SK-N-SH (cell line): ENCODE measurements around the gene GRIN2A. TPM values are rescaled to one million over a fixed set of nuclear protein-coding genes. Genes with fewer than 3 reads are reported as not detected.

ENCODE experiments used
- CTCF ChIA-PET: fragments of 300-600, 350-600 bp; formaldehyde crosslinking; extraction: SDS; loops from one replicate; lab custom pipeline; 2021; lab: Yijun Ruan, JAX
- POLR2A ChIA-PET: fragments of 350-600 bp; sonication (Branson Sonifier 250); formaldehyde crosslinking; extraction: SDS; loops from one replicate; lab custom pipeline; 2020; ENCODE audit warnings: antibody characterized with exemption, inconsistent platforms; lab: Yijun Ruan, JAX
- DNase-seq: peaks from one replicate; pipeline ENCODE4 v3.0.0; 2012
- H2AFZ ChIP-seq: fragments of 200-600 bp; sonication (generic); 2 replicates; pipeline ENCODE4 v1.8.1; 2016; ENCODE audit warnings: antibody characterized with exemption, mild to moderate bottlenecking, low read depth
- H3F3A ChIP-seq: fragments of 200-600 bp; sonication (generic); replicated peaks from 2 replicates; pipeline ENCODE3; 2016; ENCODE audit warnings: antibody characterized with exemption, mild to moderate bottlenecking; ENCODE audit not compliant: insufficient read depth
- H3K27ac ChIP-seq, 2 experiments: fragments of 200-500 bp in 1 of 2; fragments of 200-600 bp in 1 of 2; sonication (Bioruptor generic) in 1 of 2; sonication (generic), shearing (Covaris generic) in 1 of 2; 2 replicates each; pipeline versions ENCODE4 v1.5.1 to v1.6.1; 2014 to 2016; ENCODE audit warnings: low read depth in 2 of 2, inconsistent platforms in 1 of 2, low read length in 1 of 2, mild to moderate bottlenecking in 1 of 2, mixed read lengths in 1 of 2
- H3K27me3 ChIP-seq: fragments of 200-600 bp; sonication (generic), shearing (Covaris generic); 2 replicates; pipeline ENCODE4 v1.6.1; 2016; ENCODE audit warnings: mixed run types; ENCODE audit not compliant: insufficient read depth
- H3K36me3 ChIP-seq, 2 experiments: fragments of 200-500 bp in 1 of 2; fragments of 200-600 bp in 1 of 2; sonication (Bioruptor generic) in 1 of 2; sonication (generic) in 1 of 2; replicated peaks in 1 of 2; 2 replicates each; pipeline versions ENCODE3 to v1.5.1; 2014 to 2016; ENCODE audit warnings: low read length in 1 of 2, mild to moderate bottlenecking in 1 of 2; ENCODE audit not compliant: insufficient read depth in 2 of 2, control insufficient read depth in 1 of 2
- H3K4me1 ChIP-seq, 2 experiments: fragments of 200-500 bp in 1 of 2; fragments of 200-600 bp in 1 of 2; sonication (Bioruptor generic) in 1 of 2; sonication (generic), shearing (Covaris generic) in 1 of 2; 2 replicates each; pipeline versions ENCODE4 v1.5.1 to v1.6.1; 2014 to 2016; ENCODE audit warnings: low read depth in 1 of 2, low read length in 1 of 2, mixed run types in 1 of 2; ENCODE audit not compliant: insufficient read depth in 2 of 2, control insufficient read depth in 1 of 2
- H3K4me2 ChIP-seq: fragments of 200-600 bp; sonication (generic), shearing (Covaris generic); 2 replicates; pipeline ENCODE4 v1.6.1; 2017; ENCODE audit warnings: mixed run types
- H3K4me3 ChIP-seq, 2 experiments: fragments of 200-500 bp in 1 of 2; fragments of 200-600 bp in 1 of 2; sonication (Bioruptor generic) in 1 of 2; sonication (generic), shearing (Covaris generic) in 1 of 2; 2 replicates each; pipeline versions ENCODE4 v1.5.1 to v1.8.1; 2014 to 2016; ENCODE audit warnings: low read depth in 2 of 2, inconsistent platforms in 1 of 2, low read length in 1 of 2, mild to moderate bottlenecking in 1 of 2, mixed read lengths in 1 of 2, moderate library complexity in 1 of 2
- H3K79me2 ChIP-seq: fragments of 200-600 bp; sonication (generic); 2 replicates; pipeline ENCODE4 v1.8.1; 2017; ENCODE audit warnings: mild to moderate bottlenecking; ENCODE audit not compliant: insufficient read depth
- H3K9ac ChIP-seq: fragments of 200-600 bp; sonication (generic); 2 replicates; pipeline ENCODE4 v1.6.1; 2017; ENCODE audit warnings: mixed run types
- H3K9me2 ChIP-seq: fragments of 200-600 bp; sonication (generic); 2 replicates; pipeline ENCODE4 v1.6.1; 2017; ENCODE audit warnings: mixed run types
- H3K9me3 ChIP-seq: fragments of 200-600 bp; sonication (generic); 2 replicates; pipeline ENCODE4 v1.6.1; 2017; ENCODE audit warnings: mixed run types, mild to moderate bottlenecking, moderate library complexity
- H4K20me1 ChIP-seq: fragments of 200-600 bp; sonication (generic); 2 replicates; pipeline ENCODE4 v1.6.1; 2017; ENCODE audit warnings: mild to moderate bottlenecking, mixed run types; ENCODE audit not compliant: insufficient read depth
- CHD2 ChIP-seq: fragments of 150-350 bp; IDR thresholded peaks from 2 replicates; pipeline ENCODE4 v1.6.1; 2018; ENCODE audit warnings: low read length; ENCODE audit not compliant: partially characterized antibody
- EP300 ChIP-seq, 2 experiments: IDR thresholded peaks; 2 replicates each; pipeline versions ENCODE4 v1.4.0 to v1.6.1; 2012; ENCODE audit warnings: borderline replicate concordance in 1 of 2, low read depth in 1 of 2, low read length in 1 of 2
- FOXM1 ChIP-seq: IDR thresholded peaks from 2 replicates; pipeline ENCODE4 v1.4.0; 2012; ENCODE audit warnings: low read depth, mild to moderate bottlenecking
- GABPA ChIP-seq: IDR thresholded peaks from 2 replicates; pipeline ENCODE4 v1.4.0; 2012; ENCODE audit warnings: low read depth, mild to moderate bottlenecking
- JUND ChIP-seq: IDR thresholded peaks from 2 replicates; pipeline ENCODE4 v1.4.0; 2012
- MEF2A ChIP-seq: IDR thresholded peaks from 2 replicates; pipeline ENCODE4 v1.4.0; 2012; ENCODE audit warnings: low read depth, borderline replicate concordance
- MXI1 ChIP-seq: IDR thresholded peaks from 2 replicates; pipeline ENCODE4 v1.6.1; 2012; ENCODE audit warnings: mild to moderate bottlenecking, low read depth, low read length, improper control_type of control experiment
- NFIC ChIP-seq: IDR thresholded peaks from 2 replicates; pipeline ENCODE4 v1.4.0; 2012; ENCODE audit warnings: borderline replicate concordance
- NRF1 ChIP-seq: IDR thresholded peaks from 2 replicates; pipeline ENCODE4 v1.6.1; 2012; ENCODE audit warnings: low read depth, mild to moderate bottlenecking, low read length
- POLR2AphosphoS5 ChIP-seq: IDR thresholded peaks from 2 replicates; pipeline ENCODE4 v1.6.1; 2012; ENCODE audit warnings: low read depth, low read length
- RAD21 ChIP-seq: IDR thresholded peaks from 2 replicates; pipeline ENCODE4 v1.6.1; 2012; ENCODE audit warnings: mild to moderate bottlenecking, low read length
- RFX5 ChIP-seq: IDR thresholded peaks from 2 replicates; pipeline ENCODE4 v1.6.1; 2012; ENCODE audit warnings: mild to moderate bottlenecking, improper control_type of control experiment, low read length
- RXRA ChIP-seq: IDR thresholded peaks from 2 replicates; pipeline ENCODE4 v1.4.0; 2012; ENCODE audit warnings: low read depth, mild to moderate bottlenecking, borderline replicate concordance
- TCF12 ChIP-seq: IDR thresholded peaks from 2 replicates; pipeline ENCODE4 v1.4.0; 2012
- TEAD4 ChIP-seq: IDR thresholded peaks from 2 replicates; pipeline ENCODE4 v1.4.0; 2012; ENCODE audit warnings: mild to moderate bottlenecking, borderline replicate concordance; ENCODE audit not compliant: insufficient read depth
- WGBS: methylation state at CpG from one replicate; pipeline ENCODE4 v1.1.6; 2017; ENCODE audit warnings: low lambda C conversion rate; 5-methylcytosine and 5-hydroxymethylcytosine counted together
- polyA plus RNA-seq, 3 experiments: library from polyadenylated mRNA; depleted of rRNA; stranded (reverse); fragments of >200 nt; gene quantifications; 2 replicates each; pipeline ENCODE4 v1.2.3, GENCODE V29; 2012
- TF ChIP-seq, protein P1 (sequence below): IDR thresholded peaks from 2 replicates; pipeline ENCODE4; 2012
- TF ChIP-seq, protein P2 (sequence below): fragments of 150-350 bp; IDR thresholded peaks from 2 replicates; pipeline ENCODE4 v1.6.1; 2016; ENCODE audit warnings: mild to moderate bottlenecking, low read depth, low read length
- TF ChIP-seq, protein P3 (sequence below): fragments of 150-350 bp; IDR thresholded peaks from 2 replicates; pipeline ENCODE4 v1.6.1; 2017; ENCODE audit warnings: antibody characterized with exemption, low read length, low read depth, borderline replicate concordance
- TF ChIP-seq, protein P4 (sequence below): IDR thresholded peaks from 2 replicates; pipeline ENCODE4 v1.6.1; 2012; ENCODE audit warnings: mild to moderate bottlenecking, low read depth, low read length, moderate library complexity

GRIN2A gene
- polyA plus RNA-seq, 1 of the 3 experiments (the other 2 are of a cell fraction) = not detected

GRCh38 chr16:10031473-10031872, 150.8 kb downstream of the GRIN2A start:
- TF ChIP-seq RAD21 (peak; percentile 30; the same call in 1 of the 2 replicates), NRF1 (no peak)
- TF ChIP-seq, all 33 proteins: peak for 1
- POLR2A ChIA-PET = no interaction called here
- H3F3A ChIP-seq = no peaks in the 10 kb centered on the region
- no peaks in the 10 kb centered on the region for H3K36me3 ChIP-seq
- H2AFZ ChIP-seq = no peak overlapping the region
- no peaks in the 10 kb centered on the region for H3K27me3 ChIP-seq
- 36% methylated on average over 7 of the region's 7 CpGs for WGBS
- peaks cover 0 to 2% of the 10 kb centered on the region in 2 experiments; a peak in 1 of 4 replicates for H3K4me1 ChIP-seq
- no peaks in the 10 kb centered on the region for H3K9me2 ChIP-seq
- no peak overlapping the region for H3K9ac ChIP-seq
- H3K4me2 ChIP-seq = no peak overlapping the region
- H3K27ac ChIP-seq = no peak overlapping the region
- no peak overlapping the region for H3K4me3 ChIP-seq
- H3K79me2 ChIP-seq = no peaks in the 10 kb centered on the region
- no peaks in the 10 kb centered on the region for H3K9me3 ChIP-seq
- H4K20me1 ChIP-seq = no peaks in the 10 kb centered on the region
- no peak for DNase-seq
- CTCF ChIA-PET = no interaction called here

DNA sequence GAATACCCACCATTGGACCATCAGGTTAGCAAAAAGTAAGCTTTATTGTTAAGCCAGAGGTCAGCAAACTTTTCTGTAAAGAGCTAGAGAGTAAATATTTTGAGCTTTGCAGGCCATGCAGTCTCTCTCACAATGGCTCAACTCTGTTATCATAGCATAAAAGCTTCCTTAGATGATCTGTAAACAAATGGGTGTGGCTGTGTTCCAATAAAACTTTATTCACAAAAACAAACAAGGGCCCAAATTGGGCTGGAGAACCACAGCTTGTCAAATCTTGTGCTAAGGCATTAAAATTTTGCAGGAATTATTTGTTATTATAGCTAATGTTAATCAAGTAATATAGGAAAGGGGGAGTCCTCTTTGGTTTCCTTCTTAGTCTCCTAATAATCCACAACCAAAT, 153.6 kb downstream of the GRIN2A start:
- H3K4me2 ChIP-seq = no peak overlapping the region
- H3K9ac ChIP-seq = no peak overlapping the region
- no peaks in the 10 kb centered on the region for H3K79me2 ChIP-seq
- peaks cover 0 to 2% of the 10 kb centered on the region in 2 experiments; a peak in 1 of 4 replicates for H3K4me1 ChIP-seq
- TF ChIP-seq CHD2 (no peak), MXI1 (no peak), RAD21 (no peak), EP300 (IDR thresholded peaks at IDR 0.05; ENCODE audit: borderline replicate concordance in 1 of 2, low read depth in 1 of 2, low read length in 1 of 2) (no peak), POLR2AphosphoS5 (no peak), JUND (no peak), FOXM1 (no peak), RFX5 (no peak), MEF2A (no peak), TEAD4 (no peak), TCF12 (no peak), RXRA (no peak), NFIC (no peak), GABPA (no peak)
- TF ChIP-seq, protein P1, sequence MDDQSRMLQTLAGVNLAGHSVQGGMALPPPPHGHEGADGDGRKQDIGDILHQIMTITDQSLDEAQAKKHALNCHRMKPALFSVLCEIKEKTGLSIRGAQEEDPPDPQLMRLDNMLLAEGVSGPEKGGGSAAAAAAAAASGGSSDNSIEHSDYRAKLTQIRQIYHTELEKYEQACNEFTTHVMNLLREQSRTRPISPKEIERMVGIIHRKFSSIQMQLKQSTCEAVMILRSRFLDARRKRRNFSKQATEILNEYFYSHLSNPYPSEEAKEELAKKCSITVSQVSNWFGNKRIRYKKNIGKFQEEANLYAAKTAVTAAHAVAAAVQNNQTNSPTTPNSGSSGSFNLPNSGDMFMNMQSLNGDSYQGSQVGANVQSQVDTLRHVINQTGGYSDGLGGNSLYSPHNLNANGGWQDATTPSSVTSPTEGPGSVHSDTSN = no peak
- TF ChIP-seq, protein P2, sequence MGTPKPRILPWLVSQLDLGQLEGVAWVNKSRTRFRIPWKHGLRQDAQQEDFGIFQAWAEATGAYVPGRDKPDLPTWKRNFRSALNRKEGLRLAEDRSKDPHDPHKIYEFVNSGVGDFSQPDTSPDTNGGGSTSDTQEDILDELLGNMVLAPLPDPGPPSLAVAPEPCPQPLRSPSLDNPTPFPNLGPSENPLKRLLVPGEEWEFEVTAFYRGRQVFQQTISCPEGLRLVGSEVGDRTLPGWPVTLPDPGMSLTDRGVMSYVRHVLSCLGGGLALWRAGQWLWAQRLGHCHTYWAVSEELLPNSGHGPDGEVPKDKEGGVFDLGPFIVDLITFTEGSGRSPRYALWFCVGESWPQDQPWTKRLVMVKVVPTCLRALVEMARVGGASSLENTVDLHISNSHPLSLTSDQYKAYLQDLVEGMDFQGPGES = no peak
- TF ChIP-seq, protein P3, sequence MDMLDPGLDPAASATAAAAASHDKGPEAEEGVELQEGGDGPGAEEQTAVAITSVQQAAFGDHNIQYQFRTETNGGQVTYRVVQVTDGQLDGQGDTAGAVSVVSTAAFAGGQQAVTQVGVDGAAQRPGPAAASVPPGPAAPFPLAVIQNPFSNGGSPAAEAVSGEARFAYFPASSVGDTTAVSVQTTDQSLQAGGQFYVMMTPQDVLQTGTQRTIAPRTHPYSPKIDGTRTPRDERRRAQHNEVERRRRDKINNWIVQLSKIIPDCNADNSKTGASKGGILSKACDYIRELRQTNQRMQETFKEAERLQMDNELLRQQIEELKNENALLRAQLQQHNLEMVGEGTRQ = no peak
- TF ChIP-seq, protein P4, sequence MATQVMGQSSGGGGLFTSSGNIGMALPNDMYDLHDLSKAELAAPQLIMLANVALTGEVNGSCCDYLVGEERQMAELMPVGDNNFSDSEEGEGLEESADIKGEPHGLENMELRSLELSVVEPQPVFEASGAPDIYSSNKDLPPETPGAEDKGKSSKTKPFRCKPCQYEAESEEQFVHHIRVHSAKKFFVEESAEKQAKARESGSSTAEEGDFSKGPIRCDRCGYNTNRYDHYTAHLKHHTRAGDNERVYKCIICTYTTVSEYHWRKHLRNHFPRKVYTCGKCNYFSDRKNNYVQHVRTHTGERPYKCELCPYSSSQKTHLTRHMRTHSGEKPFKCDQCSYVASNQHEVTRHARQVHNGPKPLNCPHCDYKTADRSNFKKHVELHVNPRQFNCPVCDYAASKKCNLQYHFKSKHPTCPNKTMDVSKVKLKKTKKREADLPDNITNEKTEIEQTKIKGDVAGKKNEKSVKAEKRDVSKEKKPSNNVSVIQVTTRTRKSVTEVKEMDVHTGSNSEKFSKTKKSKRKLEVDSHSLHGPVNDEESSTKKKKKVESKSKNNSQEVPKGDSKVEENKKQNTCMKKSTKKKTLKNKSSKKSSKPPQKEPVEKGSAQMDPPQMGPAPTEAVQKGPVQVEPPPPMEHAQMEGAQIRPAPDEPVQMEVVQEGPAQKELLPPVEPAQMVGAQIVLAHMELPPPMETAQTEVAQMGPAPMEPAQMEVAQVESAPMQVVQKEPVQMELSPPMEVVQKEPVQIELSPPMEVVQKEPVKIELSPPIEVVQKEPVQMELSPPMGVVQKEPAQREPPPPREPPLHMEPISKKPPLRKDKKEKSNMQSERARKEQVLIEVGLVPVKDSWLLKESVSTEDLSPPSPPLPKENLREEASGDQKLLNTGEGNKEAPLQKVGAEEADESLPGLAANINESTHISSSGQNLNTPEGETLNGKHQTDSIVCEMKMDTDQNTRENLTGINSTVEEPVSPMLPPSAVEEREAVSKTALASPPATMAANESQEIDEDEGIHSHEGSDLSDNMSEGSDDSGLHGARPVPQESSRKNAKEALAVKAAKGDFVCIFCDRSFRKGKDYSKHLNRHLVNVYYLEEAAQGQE = no peak
- TF ChIP-seq, all 33 proteins: peak for 0
- Histone ChIP-seq H2AFZ (no peak overlapping the region), H3K9me2 (no peaks in the 10 kb centered on the region), H3K9me3 (no peaks in the 10 kb centered on the region), H3K4me3 (no peak overlapping the region), H3K36me3 (no peaks in the 10 kb centered on the region), H3F3A (no peaks in the 10 kb centered on the region), H3K27ac (no peak overlapping the region), H3K27me3 (no peaks in the 10 kb centered on the region), H4K20me1 (no peaks in the 10 kb centered on the region)
- ChIA-PET POLR2A (no interaction called here), CTCF (interaction anchor here (1.4 kb wide), 1 partner anchor 10 kb away, joined by 5 read pairs; no protein-coding TSS in a partner anchor)
- DNase-seq = no peak
